ENCODE measurements around the gene RDH13.
"Not testable (repeated sequence)": the region's sequence is repeated elsewhere in the genome, so short reads cannot be mapped to it uniquely, and the experiment has no call there.

Gene RDH13

DNA sequence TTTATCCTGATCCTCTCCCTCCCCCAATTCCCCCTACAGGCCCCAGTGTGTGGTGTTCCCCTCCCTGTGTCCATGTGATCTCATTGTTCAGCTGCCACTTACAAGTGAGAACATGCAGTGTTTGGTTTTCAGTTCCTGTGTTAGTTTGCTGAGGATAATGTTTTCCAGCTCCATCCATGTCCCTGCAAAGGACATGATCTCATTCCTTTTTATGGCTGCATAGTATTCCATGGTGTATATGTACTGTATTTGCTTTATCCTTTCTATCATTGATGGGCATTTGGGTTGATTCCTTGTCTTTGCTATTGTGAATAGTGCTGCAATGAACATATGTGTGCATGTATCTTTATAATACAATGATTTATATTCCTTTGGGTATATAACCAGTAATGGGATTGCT, 42.6 kb downstream of the RDH13 start:
- H3K36me3 ChIP-seq (ENCODE audit: control insufficient read depth in 2 of 2, insufficient read depth in 1 of 2, low read length in 2 of 2); H3K9me3 ChIP-seq (ENCODE audit: control insufficient read depth, insufficient read depth, low read depth, low read length); H3K4me1 ChIP-seq (ENCODE audit: control insufficient read depth, insufficient read depth, low read length); POLR2A ChIA-PET; H3K27ac ChIP-seq (ENCODE audit: extremely low read depth, low read depth, low read length); H3K4me3 ChIP-seq (ENCODE audit: low read depth, low read length): not testable (repeated sequence)
- peak; percentile 73 for TF ChIP-seq ZNF146 (tag by site-specific recombination; IDR thresholded peaks at IDR 0.05)
- CTCF ChIA-PET, result interaction anchor here (0.7 to 1.2 kb wide), 2 partner anchors 75 to 346 kb away, joined by 3 to 4 read pairs; no protein-coding TSS in a partner anchor

DNA sequence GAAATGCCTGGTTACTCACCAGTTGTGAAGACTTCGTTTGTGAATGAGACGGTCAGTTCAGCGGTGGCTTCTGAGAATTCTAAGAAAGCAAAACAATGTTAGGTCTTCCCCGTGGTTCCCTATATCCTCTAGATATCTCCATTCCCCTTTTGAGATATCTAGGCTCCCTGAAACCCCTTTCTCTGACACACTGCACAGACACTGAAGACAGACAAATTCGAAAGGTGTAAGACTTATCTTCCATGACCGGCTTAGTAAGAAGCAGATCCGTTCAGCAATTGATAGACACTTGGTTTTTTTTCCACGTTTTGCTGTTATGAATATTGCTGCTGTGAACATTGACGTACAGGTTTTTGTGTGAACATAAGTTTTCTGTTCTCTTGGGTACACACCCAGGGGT, 44.3 kb downstream of the RDH13 start:
- CTCF ChIA-PET, result no interaction called here

More for the DNA sequence above, 44.3 kb downstream of the RDH13 start:
- Histone ChIP-seq H3K4me1 (ENCODE audit: control insufficient read depth, insufficient read depth, low read length) (no peaks in the 10 kb centered on the region), H3K36me3 (ENCODE audit: control insufficient read depth in 2 of 2, insufficient read depth in 1 of 2, low read length in 2 of 2) (no peaks in the 10 kb centered on the region), H3K27ac (ENCODE audit: extremely low read depth, low read depth, low read length) (no peak overlapping the region), H3K4me3 (ENCODE audit: low read depth, low read length) (no peak overlapping the region), H3K9me3 (ENCODE audit: control insufficient read depth, insufficient read depth, low read depth, low read length) (no peaks in the 10 kb centered on the region)
- TF ChIP-seq ZNF677 (tag by site-specific recombination; IDR thresholded peaks at IDR 0.05), result no peak
- no peak for TF ChIP-seq ZFHX2 (tag by site-specific recombination; conservative IDR thresholded peaks at IDR 0.05)
- no peak for TF ChIP-seq ZSCAN30 (tag by site-specific recombination; IDR thresholded peaks at IDR 0.05)
- TF ChIP-seq, protein P1, sequence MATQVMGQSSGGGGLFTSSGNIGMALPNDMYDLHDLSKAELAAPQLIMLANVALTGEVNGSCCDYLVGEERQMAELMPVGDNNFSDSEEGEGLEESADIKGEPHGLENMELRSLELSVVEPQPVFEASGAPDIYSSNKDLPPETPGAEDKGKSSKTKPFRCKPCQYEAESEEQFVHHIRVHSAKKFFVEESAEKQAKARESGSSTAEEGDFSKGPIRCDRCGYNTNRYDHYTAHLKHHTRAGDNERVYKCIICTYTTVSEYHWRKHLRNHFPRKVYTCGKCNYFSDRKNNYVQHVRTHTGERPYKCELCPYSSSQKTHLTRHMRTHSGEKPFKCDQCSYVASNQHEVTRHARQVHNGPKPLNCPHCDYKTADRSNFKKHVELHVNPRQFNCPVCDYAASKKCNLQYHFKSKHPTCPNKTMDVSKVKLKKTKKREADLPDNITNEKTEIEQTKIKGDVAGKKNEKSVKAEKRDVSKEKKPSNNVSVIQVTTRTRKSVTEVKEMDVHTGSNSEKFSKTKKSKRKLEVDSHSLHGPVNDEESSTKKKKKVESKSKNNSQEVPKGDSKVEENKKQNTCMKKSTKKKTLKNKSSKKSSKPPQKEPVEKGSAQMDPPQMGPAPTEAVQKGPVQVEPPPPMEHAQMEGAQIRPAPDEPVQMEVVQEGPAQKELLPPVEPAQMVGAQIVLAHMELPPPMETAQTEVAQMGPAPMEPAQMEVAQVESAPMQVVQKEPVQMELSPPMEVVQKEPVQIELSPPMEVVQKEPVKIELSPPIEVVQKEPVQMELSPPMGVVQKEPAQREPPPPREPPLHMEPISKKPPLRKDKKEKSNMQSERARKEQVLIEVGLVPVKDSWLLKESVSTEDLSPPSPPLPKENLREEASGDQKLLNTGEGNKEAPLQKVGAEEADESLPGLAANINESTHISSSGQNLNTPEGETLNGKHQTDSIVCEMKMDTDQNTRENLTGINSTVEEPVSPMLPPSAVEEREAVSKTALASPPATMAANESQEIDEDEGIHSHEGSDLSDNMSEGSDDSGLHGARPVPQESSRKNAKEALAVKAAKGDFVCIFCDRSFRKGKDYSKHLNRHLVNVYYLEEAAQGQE (tag by site-specific recombination; IDR thresholded peaks at IDR 0.05), result no peak
- no peak for TF ChIP-seq ZNF521 (tag by site-specific recombination; IDR thresholded peaks at IDR 0.05)
- TF ChIP-seq ZNF571 (tag by site-specific recombination; IDR thresholded peaks at IDR 0.05), result no peak
- no peak for TF ChIP-seq ZBTB8A (tag by site-specific recombination; IDR thresholded peaks at IDR 0.05)
- TF ChIP-seq ZNF140 (tag by site-specific recombination; IDR thresholded peaks at IDR 0.05), result no peak
- TF ChIP-seq, protein P2, sequence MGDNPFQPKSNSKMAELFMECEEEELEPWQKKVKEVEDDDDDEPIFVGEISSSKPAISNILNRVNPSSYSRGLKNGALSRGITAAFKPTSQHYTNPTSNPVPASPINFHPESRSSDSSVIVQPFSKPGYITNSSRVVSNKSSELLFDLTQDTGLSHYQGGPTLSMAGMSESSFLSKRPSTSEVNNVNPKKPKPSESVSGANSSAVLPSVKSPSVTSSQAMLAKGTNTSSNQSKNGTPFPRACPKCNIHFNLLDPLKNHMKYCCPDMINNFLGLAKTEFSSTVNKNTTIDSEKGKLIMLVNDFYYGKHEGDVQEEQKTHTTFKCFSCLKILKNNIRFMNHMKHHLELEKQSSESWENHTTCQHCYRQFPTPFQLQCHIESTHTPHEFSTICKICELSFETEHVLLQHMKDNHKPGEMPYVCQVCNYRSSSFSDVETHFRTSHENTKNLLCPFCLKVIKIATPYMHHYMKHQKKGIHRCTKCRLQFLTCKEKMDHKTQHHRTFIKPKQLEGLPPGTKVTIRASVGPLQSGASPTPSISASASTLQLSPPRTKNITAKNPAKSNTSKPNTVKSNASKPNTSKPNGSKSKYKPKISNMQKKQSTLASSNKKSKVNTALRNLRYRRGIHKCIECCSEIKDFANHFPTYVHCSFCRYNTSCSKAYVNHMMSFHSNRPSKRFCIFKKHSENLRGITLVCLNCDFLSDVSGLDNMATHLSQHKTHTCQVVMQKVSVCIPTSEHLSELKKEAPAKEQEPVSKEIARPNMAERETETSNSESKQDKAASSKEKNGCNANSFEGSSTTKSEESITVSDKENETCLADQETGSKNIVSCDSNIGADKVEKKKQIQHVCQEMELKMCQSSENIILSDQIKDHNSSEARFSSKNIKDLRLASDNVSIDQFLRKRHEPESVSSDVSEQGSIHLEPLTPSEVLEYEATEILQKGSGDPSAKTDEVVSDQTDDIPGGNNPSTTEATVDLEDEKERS (tag by site-specific recombination; IDR thresholded peaks at IDR 0.05), result no peak
- no peak for TF ChIP-seq GFI1B (tag by site-specific recombination; IDR thresholded peaks at IDR 0.05)
- TF ChIP-seq MZF1 (tag by site-specific recombination; IDR thresholded peaks at IDR 0.05; ENCODE audit: borderline replicate concordance), result no peak
- TF ChIP-seq ZNF292 (tag by site-specific recombination; IDR thresholded peaks at IDR 0.05; ENCODE audit: borderline replicate concordance, low read depth), result no peak
- no peak for TF ChIP-seq ZNF266 (tag by site-specific recombination; IDR thresholded peaks at IDR 0.05; ENCODE audit: low read depth)
- TF ChIP-seq, protein P3, sequence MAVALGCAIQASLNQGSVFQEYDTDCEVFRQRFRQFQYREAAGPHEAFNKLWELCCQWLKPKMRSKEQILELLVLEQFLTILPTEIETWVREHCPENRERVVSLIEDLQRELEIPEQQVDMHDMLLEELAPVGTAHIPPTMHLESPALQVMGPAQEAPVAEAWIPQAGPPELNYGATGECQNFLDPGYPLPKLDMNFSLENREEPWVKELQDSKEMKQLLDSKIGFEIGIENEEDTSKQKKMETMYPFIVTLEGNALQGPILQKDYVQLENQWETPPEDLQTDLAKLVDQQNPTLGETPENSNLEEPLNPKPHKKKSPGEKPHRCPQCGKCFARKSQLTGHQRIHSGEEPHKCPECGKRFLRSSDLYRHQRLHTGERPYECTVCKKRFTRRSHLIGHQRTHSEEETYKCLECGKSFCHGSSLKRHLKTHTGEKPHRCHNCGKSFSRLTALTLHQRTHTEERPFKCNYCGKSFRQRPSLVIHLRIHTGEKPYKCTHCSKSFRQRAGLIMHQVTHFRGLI (tag by site-specific recombination; IDR thresholded peaks at IDR 0.05), result no peak
- no peak for TF ChIP-seq ZNF433 (tag by site-specific recombination; IDR thresholded peaks at IDR 0.05; ENCODE audit: low read depth)
- TF ChIP-seq, protein P4, sequence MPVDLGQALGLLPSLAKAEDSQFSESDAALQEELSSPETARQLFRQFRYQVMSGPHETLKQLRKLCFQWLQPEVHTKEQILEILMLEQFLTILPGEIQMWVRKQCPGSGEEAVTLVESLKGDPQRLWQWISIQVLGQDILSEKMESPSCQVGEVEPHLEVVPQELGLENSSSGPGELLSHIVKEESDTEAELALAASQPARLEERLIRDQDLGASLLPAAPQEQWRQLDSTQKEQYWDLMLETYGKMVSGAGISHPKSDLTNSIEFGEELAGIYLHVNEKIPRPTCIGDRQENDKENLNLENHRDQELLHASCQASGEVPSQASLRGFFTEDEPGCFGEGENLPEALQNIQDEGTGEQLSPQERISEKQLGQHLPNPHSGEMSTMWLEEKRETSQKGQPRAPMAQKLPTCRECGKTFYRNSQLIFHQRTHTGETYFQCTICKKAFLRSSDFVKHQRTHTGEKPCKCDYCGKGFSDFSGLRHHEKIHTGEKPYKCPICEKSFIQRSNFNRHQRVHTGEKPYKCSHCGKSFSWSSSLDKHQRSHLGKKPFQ (tag by site-specific recombination; IDR thresholded peaks at IDR 0.05), result no peak
- POLR2A ChIA-PET, result no interaction called here
